Esophagus mucosa (tissue), 1 donor: Measurements from ENCODE around the gene PPP2R3A. TPM values are rescaled to one million over a fixed set of nuclear protein-coding genes. Genes with fewer than 3 reads are reported as not detected.
"Not testable (repeated sequence)": the region's sequence is repeated elsewhere in the genome, so short reads cannot be mapped to it uniquely, and the experiment has no call there.

Source experiments
- ATAC-seq: fragments of 200-7000 bp; cut with Tn5 transposase; one replicate; pipeline ENCODE4 v1.9.1; 2020
- total RNA-seq: library from RNA; stranded (reverse); gene quantifications from one replicate; pipeline ENCODE4 v1.2.4, GENCODE V29; 2023
- donor health status: DM: yes; HTN: yes; CAD: no.

Gene PPP2R3A, protein sequence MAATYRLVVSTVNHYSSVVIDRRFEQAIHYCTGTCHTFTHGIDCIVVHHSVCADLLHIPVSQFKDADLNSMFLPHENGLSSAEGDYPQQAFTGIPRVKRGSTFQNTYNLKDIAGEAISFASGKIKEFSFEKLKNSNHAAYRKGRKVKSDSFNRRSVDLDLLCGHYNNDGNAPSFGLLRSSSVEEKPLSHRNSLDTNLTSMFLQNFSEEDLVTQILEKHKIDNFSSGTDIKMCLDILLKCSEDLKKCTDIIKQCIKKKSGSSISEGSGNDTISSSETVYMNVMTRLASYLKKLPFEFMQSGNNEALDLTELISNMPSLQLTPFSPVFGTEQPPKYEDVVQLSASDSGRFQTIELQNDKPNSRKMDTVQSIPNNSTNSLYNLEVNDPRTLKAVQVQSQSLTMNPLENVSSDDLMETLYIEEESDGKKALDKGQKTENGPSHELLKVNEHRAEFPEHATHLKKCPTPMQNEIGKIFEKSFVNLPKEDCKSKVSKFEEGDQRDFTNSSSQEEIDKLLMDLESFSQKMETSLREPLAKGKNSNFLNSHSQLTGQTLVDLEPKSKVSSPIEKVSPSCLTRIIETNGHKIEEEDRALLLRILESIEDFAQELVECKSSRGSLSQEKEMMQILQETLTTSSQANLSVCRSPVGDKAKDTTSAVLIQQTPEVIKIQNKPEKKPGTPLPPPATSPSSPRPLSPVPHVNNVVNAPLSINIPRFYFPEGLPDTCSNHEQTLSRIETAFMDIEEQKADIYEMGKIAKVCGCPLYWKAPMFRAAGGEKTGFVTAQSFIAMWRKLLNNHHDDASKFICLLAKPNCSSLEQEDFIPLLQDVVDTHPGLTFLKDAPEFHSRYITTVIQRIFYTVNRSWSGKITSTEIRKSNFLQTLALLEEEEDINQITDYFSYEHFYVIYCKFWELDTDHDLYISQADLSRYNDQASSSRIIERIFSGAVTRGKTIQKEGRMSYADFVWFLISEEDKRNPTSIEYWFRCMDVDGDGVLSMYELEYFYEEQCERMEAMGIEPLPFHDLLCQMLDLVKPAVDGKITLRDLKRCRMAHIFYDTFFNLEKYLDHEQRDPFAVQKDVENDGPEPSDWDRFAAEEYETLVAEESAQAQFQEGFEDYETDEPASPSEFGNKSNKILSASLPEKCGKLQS (N-terminal part only)
- 11.4 TPM for total RNA-seq

DNA sequence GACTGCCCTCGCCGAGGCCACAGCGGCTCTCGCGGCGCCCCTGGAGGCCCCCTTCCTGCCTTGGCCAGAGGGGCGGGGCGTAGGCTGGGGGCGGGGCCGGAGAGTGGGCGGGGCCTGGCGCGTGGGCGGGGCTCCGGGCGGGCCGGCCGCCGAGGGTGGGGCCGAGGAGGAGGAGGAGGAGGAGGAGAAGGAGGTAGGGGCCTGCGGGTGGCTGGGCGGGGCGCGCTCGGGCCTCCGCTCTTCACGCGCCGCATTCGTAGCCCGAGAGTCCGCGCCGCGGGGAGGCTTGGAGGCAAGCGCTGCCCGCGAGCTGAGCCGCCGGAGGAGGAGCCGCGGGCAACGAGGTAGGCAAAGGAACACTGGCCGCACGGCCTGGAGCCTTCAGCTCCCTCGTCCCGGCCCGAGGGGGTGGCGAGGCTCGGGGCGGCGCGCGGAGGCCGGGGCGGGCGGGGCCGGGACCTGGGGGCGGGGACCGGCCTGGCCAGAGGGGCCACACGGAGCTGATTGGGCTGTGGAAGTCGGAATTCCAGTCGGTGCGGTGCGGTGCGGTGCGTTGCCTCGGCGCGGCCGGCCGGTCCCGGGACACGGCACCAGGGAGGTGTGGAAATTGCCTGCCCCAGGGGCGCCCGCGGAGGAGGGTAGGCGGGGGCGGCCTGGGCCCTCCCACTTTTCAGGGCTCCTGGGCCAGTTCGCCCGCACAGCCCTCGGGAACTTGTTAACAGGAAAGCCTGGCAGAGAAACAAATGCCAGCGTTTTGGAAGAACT lies at the start of gene PPP2R3A:
Gene PPP2R3A (plus strand): TSS at position 223 of the 765 bp plus-strand sequence. CDS start 35,771 bp downstream, outside the sequence.
- ATAC-seq = peak; percentile 99

GRCh38 chr3:135916310-135916709 lies 49.2 kb upstream of the PPP2R3A start:
- ATAC-seq = no peak

DNA sequence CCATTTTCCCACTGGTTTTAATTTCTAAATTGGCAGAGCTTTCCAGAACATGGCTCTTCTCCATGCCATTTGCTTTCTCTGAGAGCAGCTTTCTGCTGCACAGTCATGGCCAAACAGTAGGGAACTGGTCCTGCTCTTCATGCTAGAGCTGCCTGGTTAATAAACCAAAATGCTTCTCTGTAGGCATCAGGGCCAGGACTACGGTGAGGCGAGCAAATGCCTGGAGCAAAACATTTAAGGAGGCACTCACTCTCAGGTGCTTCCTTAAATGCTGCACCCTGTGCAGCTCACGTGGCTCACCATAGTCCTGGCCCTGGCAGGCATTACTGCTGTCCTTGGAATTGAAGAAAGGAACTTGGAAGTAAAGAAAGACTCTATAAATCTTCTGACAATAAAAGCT lies 48.5 kb upstream of the PPP2R3A start:
- peak; percentile 87 for ATAC-seq

DNA sequence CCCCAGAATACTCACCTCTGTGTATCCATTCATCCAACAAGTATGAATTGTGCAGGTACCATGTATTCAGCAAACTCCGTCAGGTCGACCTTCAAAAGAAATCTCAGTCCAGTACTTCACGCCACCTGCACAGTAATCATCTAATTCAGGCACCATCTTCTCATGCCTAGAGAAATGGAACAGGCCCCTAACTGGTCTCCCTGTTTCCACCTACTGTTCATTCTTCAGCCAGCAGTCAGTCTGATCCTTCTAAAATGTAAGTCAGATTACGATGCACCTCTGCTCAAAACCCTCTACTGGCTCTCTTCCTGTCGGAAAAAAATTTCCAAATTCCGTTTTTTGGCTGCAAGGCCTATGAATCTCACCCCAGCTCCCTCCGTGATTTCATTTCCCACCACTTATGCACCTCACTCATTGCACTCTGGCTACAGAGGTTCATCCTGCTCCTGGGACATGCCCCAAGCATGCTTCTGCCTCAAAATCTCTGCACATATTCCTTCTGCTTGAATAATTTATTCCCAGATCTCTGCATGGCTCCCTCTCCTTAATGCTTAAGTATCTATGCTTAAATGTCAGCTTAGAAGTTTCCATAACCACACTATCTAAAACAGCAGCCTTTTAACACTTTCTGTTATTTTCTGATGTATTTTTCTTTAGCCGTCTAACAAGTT lies 47.5 kb upstream of the PPP2R3A start:
- no peak for ATAC-seq

DNA sequence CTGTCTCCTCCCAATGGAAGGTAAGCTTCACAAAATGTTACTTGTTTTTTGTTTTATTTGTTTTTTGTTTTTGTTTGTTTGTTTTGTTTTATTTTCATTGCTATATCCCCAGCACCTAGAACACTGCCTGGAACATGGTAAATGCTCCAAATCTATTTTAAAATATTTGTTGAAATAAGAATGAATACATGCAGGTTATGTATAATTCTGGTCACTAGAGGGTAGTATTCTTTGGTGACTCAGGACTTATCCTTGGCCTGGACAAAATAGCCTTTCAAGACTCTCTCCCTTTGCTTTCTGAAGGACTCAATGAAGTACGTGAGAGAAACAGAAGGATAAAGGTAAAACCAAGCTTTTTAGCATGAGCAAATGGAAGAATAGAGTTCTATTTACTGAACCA lies 46.9 kb upstream of the PPP2R3A start:
- peak; percentile 29 for ATAC-seq

GRCh38 chr3:135920275-135920674 lies 45.3 kb upstream of the PPP2R3A start:
- no peak for ATAC-seq

GRCh38 chr3:135922903-135923250 lies 42.7 kb upstream of the PPP2R3A start:
- ATAC-seq = no peak

DNA sequence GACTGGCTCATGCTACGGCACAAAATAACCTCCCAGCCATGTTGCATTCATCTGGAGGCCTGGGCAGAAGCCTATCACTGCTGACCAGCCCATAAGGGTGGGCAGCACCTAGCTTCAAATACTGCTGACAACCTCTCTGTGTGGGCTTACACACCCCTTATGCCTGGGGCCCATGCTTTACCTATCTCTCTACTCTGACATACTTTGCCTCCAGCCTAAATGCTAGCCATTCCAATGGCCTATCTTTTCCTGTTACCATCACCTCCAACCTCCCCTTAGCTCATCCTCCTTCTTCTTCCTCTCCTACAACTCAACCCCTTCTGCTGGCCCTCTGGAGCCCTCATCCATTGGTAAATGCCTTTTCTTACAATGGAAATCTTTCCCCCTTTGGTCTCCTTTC lies 41.0 kb upstream of the PPP2R3A start:
- no peak for ATAC-seq

DNA sequence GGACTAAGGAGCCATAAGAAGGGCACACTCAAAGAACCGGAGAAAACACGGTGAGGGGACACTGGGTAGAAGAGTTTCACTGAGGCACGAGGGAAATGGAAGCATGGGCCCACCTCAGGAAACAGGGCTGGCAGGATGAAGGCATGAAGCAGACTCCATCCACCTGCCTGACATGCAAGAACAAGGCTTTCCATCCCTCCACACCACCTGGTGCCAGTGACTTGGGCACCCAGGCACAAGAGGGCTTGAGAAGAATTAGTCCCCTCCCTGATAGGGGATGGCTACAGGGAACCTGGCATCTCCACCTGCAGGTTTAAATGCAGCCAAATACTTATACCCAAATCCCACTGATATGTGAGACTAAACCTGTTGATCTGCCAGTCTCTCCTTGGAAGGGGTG lies 38.9 kb upstream of the PPP2R3A start:
- ATAC-seq = no peak

GRCh38 chr3:135927155-135927554 lies 38.4 kb upstream of the PPP2R3A start:
- peak; percentile 96 for ATAC-seq

DNA sequence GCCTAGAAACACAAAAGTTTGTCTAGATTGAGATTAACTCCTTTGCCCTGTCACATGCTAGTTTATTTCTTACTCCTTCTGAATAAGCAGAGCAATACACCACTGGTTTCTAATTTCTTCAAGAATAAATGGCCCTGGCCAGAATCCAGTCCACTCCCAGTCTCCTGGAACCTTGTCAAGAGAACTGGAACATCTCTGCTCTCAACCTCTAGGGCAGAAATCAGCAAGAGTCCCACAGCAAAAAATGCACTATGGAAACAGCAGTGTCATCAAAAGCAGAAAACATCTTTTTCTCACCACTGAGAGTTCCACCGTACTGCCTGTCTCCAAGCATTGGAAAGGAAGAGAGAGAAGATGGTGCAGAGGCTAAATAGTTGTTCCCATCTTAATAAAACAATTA lies 35.9 kb upstream of the PPP2R3A start:
- ATAC-seq = peak; percentile 30

DNA sequence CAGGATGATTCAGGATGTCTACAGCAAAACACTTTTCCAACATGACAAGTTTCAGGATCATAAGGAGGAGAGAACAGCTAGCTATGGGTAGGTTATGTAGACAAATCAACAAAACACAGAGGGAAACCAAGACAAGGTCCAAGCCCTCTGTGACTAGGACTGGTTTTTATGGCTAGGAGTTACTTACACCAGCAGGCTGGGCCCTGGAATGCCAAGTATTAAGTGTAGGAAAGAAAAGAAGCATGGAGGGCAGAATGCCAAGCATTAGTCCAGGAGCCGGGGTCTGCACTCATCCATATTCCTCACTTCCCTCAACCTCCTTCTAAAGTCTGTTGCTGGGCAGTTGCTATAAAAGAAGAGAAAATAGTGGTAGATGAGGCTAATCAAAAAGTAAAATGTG lies 35.3 kb upstream of the PPP2R3A start:
- ATAC-seq = no peak

GRCh38 chr3:135935171-135935570 lies 30.4 kb upstream of the PPP2R3A start:
- peak; percentile 83 for ATAC-seq

DNA sequence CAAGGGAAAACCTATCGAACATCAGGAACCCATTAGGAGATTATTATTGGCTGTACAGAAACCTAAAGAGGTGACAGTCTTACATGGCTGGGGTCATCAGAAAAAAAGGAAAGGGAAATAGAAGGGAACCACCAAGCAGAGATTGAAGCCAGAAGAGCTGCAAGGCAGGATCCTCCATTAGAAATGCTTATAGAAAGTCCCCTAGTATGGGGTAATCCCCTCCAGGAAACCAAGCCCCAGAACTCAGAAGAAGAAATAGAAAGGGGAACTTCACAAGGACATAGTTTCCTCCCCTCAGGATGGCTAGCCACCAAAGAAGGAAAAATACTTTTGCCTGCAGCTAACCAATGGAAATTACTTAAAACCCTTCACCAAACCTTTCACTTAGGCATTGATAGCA lies 27.8 kb upstream of the PPP2R3A start:
- ATAC-seq = not testable (repeated sequence)

DNA sequence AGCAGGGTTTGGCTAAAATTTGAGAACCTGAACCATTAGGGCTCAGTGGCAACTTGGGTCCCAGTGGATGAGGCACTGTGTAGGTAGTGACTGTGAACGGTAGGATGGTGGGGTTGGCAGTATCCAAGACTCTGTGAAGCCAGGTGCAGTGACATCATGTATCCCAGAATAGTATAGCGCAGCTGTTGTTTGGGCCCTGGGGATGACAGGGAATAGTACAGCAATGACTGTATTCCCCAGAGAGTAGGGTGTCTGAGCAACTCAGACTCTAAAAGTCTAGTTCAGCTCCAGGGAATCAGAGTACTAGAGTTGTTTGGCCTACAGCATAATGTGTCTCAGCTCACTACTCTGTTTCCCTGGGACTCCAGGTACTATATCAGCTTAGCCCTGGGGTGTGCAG lies 20.7 kb upstream of the PPP2R3A start:
- ATAC-seq = no peak

DNA sequence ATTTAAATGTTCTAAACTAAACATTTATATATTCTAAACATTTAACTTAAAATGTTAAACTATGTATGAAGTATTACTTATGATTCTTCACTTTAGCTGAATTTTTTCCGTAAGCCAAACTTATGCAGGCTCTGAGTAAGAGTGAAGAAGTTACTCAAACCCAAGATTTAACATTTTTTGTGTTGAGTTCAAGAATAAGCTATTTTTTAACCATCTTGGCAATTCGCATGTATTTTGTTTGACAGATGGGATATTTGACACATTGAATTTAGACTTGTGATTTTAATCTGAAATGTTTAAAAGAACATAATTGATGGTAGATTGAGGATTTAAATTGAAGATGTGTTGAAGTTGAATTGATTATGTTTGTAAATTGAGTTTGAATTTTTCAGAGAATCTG lies 14.6 kb upstream of the PPP2R3A start:
- no peak for ATAC-seq

DNA sequence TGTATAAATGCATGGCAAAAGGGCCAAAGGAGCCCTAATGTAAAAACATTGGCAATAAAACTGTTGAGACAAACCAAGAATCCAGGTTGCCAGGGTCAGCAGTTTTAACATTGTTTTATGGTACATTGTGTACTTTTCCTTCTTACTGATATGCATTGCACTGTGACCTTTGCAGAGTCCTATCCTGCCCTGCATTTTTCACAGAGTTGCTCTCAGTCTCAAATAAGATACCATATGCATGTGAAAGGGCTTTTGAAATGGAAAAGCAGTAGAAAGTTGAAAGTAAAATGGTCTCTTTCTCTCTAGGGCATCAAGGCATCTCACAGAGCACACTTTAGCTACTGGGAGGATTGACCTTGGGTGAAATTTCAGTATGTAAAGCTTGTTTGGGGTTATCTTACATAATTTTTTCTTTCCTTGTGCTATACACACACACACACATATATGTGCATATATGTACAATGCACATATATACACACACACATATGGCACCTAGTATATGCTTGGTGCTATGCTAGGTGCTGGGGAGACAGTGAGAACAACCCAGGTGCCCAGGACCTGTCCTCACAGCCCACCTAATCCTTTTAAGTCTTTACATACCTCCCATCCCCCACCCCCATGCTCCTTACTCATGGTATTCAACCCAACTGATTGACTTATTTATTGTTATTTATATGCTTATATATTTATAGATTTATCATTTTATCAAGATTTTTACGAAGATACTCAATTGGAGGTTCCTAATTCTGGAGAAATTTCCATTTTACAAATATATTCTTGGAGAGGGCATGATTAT lies 1.2 kb upstream of the PPP2R3A start:
- ATAC-seq = no peak

- ATAC-seq = no peak
These were observed 411 bp upstream of the PPP2R3A start for GRCh38 chr3:135965129-135965505.

- ATAC-seq = no peak
These were observed 888 bp downstream of the PPP2R3A start for GRCh38 chr3:135966271-135966961.

DNA sequence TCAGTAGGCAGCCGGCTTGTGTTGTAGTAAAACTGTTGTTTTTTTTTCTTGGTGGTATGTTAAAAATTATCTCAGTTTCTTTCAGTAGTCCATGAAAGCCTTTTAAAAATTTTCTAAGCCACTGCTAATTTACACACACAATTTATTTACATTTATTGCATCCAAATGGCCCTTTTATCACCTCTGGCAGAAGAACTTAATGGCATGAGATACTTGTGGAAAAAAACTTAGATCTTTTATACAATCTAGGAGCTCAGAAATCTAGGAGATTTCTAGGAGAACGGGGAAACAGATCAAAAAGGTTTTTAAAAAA lies 1.4 kb downstream of the PPP2R3A start:
- no peak for ATAC-seq

DNA sequence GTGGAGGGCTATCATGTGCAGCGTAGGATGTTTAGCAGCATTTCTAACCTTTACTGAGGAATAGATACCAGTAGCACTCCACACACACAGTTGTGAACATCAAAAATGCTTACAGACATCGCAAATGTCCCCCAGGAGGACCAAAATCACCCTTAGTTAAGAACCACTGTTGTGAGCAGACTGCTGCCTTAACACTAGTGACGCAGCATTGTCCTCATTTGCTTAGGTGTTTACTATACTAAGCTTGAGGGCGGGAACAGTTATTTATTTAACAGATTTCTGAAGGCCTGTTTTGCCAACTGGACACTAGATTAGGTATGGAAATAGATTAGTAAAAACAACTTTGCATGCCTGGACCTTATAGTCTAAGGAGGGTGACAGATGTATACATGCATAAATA lies 2.3 kb downstream of the PPP2R3A start:
- ATAC-seq = no peak
